OCI-LY7 (cell line): ENCODE data around the gene EMC8.

ENCODE experiments used
- CTCF ChIP-seq: fragments of 200-600 bp; sonication (generic); conservative IDR thresholded peaks from 2 replicates; pipeline ENCODE4 v1.5.1; 2014; ENCODE audit warnings: mild to moderate bottlenecking, antibody characterized with exemption, low read length, moderate library complexity, mixed read lengths
- EZH2phosphoT487 ChIP-seq: fragments of 200-600 bp; sonication (generic); IDR thresholded peaks from 2 replicates; pipeline ENCODE4 v1.6.1; 2018; ENCODE audit warnings: low read depth, borderline replicate concordance, mild to moderate bottlenecking, mixed run types, antibody characterized with exemption, low read length, moderate library complexity, mixed read lengths

- TF ChIP-seq CTCF (no peak), EZH2phosphoT487 (no peak)
Measured at GRCh38 chr16:85838876-85839585, 39.7 kb upstream of the EMC8 start.
